GM19467 (cell line): ENCODE measurements around the gene GALNT12.

Source experiments
- ATAC-seq: cut with Tn5 transposase; IDR thresholded peaks from one replicate; pipeline ENCODE4 v1.9.1; 2021; ENCODE audit warnings: mild to moderate bottlenecking, moderate library complexity; ENCODE audit not compliant: unreplicated experiment

The GALNT12 gene

GRCh38 chr9:98855592-98855991 lies 48.1 kb downstream of the GALNT12 start:
- ATAC-seq = no peak

GRCh38 chr9:98856982-98857381 lies 49.5 kb downstream of the GALNT12 start:
- no peak for ATAC-seq

- ATAC-seq = no peak
Observed at GRCh38 chr9:98859941-98860340, 52.5 kb downstream of the GALNT12 start.

- no peak for ATAC-seq
Observed at GRCh38 chr9:98860871-98861293, 53.4 kb downstream of the GALNT12 start.

- no peak for ATAC-seq
Observed at GRCh38 chr9:98861781-98862504, 54.5 kb downstream of the GALNT12 start.

GRCh38 chr9:98862936-98863335 lies 55.5 kb downstream of the GALNT12 start:
- no peak for ATAC-seq

- ATAC-seq = no peak
Observed at GRCh38 chr9:98864281-98865174, 57.1 kb downstream of the GALNT12 start.

- no peak for ATAC-seq
Observed at GRCh38 chr9:98865284-98865875, 57.9 kb downstream of the GALNT12 start.

GRCh38 chr9:98866435-98867102 lies 59.1 kb downstream of the GALNT12 start:
- ATAC-seq = no peak

- no peak for ATAC-seq
Observed at GRCh38 chr9:98867103-98867428, 59.6 kb downstream of the GALNT12 start.

GRCh38 chr9:98867429-98868168 lies 60.1 kb downstream of the GALNT12 start:
- no peak for ATAC-seq

GRCh38 chr9:98869078-98869745 lies 61.7 kb downstream of the GALNT12 start:
- ATAC-seq = no peak

- ATAC-seq = no peak
Observed at GRCh38 chr9:98869866-98870265, 62.4 kb downstream of the GALNT12 start.

- no peak for ATAC-seq
Observed at GRCh38 chr9:98870782-98871557, 63.5 kb downstream of the GALNT12 start.

- no peak for ATAC-seq
Observed at GRCh38 chr9:98871558-98872065, 64.1 kb downstream of the GALNT12 start.

GRCh38 chr9:98873526-98873925 lies 66.1 kb downstream of the GALNT12 start:
- no peak for ATAC-seq

- no peak for ATAC-seq
Observed at GRCh38 chr9:98873951-98874371, 66.5 kb downstream of the GALNT12 start.

GRCh38 chr9:98874721-98875255 lies 67.3 kb downstream of the GALNT12 start:
- ATAC-seq = no peak

GRCh38 chr9:98875536-98875935 lies 68.1 kb downstream of the GALNT12 start:
- ATAC-seq = no peak
